Activated T-cell treated with anti-CD3 and anti-CD28 coated beads, Interleukin-2, amount 50 U/mL, for 24 hours (primary cell): ENCODE results near the gene PROC.

Experiments
- DNase-seq: peaks from one replicate; pipeline ENCODE4 v3.0.0-alpha.2; 2020
- H3K27ac Mint-ChIP-seq: 2 replicates; pipeline ENCODE4 v1.8.0; 2020; ENCODE audit warnings: mild to moderate bottlenecking, mixed read lengths
- H3K27me3 Mint-ChIP-seq: 2 replicates; pipeline ENCODE4 v1.8.0; 2020; ENCODE audit warnings: mixed read lengths
- H3K36me3 Mint-ChIP-seq: 2 replicates; pipeline ENCODE4 v1.8.0; 2020; ENCODE audit warnings: low read depth, mixed read lengths
- H3K4me1 Mint-ChIP-seq: 2 replicates; pipeline ENCODE4 v1.8.0; 2020; ENCODE audit warnings: low read depth, mixed read lengths
- H3K4me3 Mint-ChIP-seq: 2 replicates; pipeline ENCODE4 v1.8.0; 2020; ENCODE audit warnings: mild to moderate bottlenecking, moderate library complexity, mixed read lengths
- H3K9me3 Mint-ChIP-seq: 2 replicates; pipeline ENCODE4 v1.8.0; 2020; ENCODE audit warnings: mixed read lengths

PROC gene

DNA sequence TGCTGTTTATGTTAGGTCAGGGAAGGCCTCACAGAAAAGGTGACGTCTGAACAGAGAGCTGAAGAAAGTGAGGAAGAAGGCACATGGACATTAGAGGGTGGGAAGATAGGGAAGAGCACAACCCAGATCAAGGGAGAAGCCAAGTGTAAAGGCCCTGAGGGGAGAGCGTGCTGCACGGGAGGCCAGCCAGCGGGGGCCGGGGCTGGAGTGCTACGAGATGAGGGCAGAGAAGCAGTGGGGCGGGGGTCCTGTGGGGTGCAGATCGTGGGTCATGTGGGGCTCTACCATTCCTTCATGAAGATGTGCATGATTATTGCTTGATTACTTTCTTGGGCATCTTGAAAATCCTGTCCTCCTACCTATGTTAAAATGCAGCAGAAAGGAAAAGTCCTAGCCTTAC lies 50.8 kb downstream of the PROC start:
- Mint-ChIP-seq H3K9me3 (no peaks in the 10 kb centered on the region), H3K27me3 (no peaks in the 10 kb centered on the region), H3K4me3 (no peak overlapping the region), H3K4me1 (peaks cover 21% of the 10 kb centered on the region), H3K36me3 (peaks cover 37% of the 10 kb centered on the region), H3K27ac (no peak overlapping the region)
- no peak for DNase-seq

DNA sequence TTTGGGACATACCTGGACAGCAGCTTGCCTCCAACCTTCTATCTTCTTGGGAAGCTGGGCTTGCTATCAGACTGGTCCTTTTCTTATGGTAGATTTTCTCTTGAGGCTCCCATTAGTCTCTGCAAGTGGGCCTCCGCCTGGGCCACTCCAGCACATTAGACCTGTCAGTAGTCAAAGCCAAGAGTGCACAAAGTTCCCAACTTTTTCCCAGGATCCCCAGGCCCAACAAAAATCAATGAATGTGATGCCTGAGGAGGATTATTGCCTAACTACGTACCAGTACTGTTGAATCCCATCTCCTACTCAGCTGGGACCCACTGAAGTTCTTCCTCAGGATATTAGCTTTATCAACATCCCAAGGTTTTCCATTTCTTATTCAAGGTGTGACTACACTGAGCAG lies 51.7 kb downstream of the PROC start:
- Mint-ChIP-seq H3K4me1 (peaks cover 12% of the 10 kb centered on the region), H3K9me3 (no peaks in the 10 kb centered on the region), H3K36me3 (peaks cover 37% of the 10 kb centered on the region), H3K4me3 (no peak overlapping the region), H3K27ac (no peak overlapping the region), H3K27me3 (no peaks in the 10 kb centered on the region)
- DNase-seq: no peak

DNA sequence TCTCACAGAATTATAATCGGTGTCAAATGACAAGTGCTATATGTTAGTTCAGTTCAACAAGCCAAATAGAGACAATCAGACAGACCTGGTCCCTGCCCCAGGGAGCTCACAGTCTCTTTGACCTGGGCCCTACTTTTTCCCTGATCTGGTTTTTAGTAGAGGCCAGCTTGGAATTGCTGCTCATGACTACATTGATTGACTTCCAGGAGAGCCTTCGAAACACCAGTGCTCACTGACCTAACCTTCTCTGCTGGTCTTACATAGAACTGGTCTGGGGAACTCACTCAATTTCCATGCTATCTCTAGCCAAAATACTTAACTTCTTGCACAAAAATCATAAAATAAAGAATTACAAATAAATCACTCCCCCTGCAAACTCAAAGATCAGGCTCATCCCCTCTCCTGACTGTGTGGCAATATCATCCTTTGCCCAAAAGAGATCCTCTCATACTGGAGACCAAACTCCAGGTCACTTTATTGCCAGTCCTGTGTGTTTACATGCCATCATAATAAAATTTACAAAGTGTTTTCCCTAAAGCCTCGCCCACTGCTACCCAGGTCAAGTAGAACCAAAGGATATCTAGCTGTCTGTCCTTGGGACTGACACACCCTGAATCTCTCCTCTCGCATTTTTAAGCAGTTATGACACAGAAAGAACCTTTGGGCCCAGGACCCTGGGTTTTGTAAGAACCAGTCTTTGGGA lies 53.2 kb downstream of the PROC start:
- no peaks in the 10 kb centered on the region for H3K27me3 Mint-ChIP-seq
- H3K4me1 Mint-ChIP-seq: no peaks in the 10 kb centered on the region
- DNase-seq: no peak
- no peak overlapping the region for H3K4me3 Mint-ChIP-seq
- peaks cover 7% of the 10 kb centered on the region for H3K9me3 Mint-ChIP-seq
- H3K36me3 Mint-ChIP-seq: peaks cover 49% of the 10 kb centered on the region
- no peak overlapping the region for H3K27ac Mint-ChIP-seq

- no peak overlapping the region for H3K27ac Mint-ChIP-seq
- peaks cover 42% of the 10 kb centered on the region for H3K36me3 Mint-ChIP-seq
- H3K9me3 Mint-ChIP-seq: peaks cover 7% of the 10 kb centered on the region
- no peak overlapping the region for H3K4me3 Mint-ChIP-seq
- H3K27me3 Mint-ChIP-seq: no peaks in the 10 kb centered on the region
- DNase-seq: no peak
- no peaks in the 10 kb centered on the region for H3K4me1 Mint-ChIP-seq
Observed at GRCh38 chr2:127472268-127472667, 54.0 kb downstream of the PROC start.

DNA sequence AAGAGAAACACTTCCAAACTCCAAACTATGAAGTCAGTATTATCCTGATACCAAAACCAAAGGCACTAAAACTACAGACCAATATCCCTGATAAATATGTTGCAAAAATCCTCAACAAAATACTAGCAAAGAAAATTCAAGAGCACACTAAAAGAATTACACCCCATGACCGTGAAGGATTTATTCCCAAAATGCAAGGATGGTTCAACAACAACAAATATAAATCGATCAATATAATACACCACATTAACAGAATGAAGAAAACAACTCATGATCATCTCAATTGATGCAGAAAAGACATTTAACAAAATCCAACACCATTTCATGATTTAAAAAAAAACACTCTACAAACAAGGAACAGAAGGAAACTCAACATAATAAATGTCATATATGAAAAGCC lies 57.6 kb downstream of the PROC start:
- Mint-ChIP-seq H3K4me1 (no peaks in the 10 kb centered on the region), H3K27me3 (no peaks in the 10 kb centered on the region), H3K27ac (no peak overlapping the region), H3K9me3 (peaks cover 7% of the 10 kb centered on the region), H3K36me3 (peaks cover 29% of the 10 kb centered on the region), H3K4me3 (no peak overlapping the region)
- DNase-seq: no peak
